Stimulated activated CD4-positive, alpha-beta T cell treated with anti-CD3 and anti-CD28 coated beads, TNF-alpha, amount 100 ng/mL, for 1 hour (primary cell): ENCODE data around the gene PLTP.
"Not testable (repeated sequence)": the region's sequence is repeated elsewhere in the genome, so short reads cannot be mapped to it uniquely, and the experiment has no call there.

Experiments
- DNase-seq, 3 donors: peaks; one replicate each; pipeline ENCODE4 v3.0.0-alpha.2; 2020; ENCODE audit warnings: low read depth in 3 of 3, low spot score in 1 of 3

PLTP gene, protein sequence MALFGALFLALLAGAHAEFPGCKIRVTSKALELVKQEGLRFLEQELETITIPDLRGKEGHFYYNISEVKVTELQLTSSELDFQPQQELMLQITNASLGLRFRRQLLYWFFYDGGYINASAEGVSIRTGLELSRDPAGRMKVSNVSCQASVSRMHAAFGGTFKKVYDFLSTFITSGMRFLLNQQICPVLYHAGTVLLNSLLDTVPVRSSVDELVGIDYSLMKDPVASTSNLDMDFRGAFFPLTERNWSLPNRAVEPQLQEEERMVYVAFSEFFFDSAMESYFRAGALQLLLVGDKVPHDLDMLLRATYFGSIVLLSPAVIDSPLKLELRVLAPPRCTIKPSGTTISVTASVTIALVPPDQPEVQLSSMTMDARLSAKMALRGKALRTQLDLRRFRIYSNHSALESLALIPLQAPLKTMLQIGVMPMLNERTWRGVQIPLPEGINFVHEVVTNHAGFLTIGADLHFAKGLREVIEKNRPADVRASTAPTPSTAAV

GRCh38 chr20:45911486-45912343, at the start of gene PLTP:
Gene PLTP, minus strand, starts transcription at chr20:45912155. Its CDS starts 703 bp downstream, at chr20:45911452.
- no peak for DNase-seq

DNA sequence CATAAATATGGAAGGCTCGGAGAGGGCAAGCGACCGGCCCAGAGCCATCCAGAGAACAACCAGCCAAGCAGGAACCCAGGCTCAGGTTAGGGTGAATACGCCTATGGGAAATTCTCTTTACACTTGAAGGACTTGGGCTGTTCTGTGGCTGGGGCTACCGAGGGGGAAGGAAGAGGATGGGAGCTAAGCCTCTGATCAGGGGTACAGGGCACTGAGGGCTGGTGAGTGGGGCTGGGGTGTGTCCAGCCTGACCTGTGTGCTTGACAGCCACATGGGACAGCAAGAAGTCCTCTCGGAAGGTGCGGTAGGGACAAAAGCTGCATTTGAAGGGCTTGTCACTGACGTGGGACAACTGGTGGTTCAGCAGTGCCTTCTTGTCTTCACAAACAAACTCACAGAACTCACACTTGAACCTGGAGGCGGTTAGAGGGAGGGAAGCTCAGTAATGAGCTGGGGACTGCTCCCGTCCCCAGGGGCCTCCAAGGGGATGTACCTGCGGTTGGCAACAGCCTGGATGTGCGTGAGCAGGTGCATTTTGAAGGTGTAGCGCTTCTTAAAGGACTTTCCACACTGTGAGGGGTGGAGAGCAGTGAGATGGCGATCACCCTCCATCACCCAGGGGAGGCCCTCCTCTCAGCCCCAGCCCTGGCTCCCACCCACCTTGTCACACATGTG, 48.1 kb upstream of the PLTP start:
- no peak for DNase-seq

- DNase-seq, result no peak
Measured at GRCh38 chr20:45959126-45959525, 47.2 kb upstream of the PLTP start.

- no peak for DNase-seq
Measured at GRCh38 chr20:45958593-45958992, 46.6 kb upstream of the PLTP start.

DNA sequence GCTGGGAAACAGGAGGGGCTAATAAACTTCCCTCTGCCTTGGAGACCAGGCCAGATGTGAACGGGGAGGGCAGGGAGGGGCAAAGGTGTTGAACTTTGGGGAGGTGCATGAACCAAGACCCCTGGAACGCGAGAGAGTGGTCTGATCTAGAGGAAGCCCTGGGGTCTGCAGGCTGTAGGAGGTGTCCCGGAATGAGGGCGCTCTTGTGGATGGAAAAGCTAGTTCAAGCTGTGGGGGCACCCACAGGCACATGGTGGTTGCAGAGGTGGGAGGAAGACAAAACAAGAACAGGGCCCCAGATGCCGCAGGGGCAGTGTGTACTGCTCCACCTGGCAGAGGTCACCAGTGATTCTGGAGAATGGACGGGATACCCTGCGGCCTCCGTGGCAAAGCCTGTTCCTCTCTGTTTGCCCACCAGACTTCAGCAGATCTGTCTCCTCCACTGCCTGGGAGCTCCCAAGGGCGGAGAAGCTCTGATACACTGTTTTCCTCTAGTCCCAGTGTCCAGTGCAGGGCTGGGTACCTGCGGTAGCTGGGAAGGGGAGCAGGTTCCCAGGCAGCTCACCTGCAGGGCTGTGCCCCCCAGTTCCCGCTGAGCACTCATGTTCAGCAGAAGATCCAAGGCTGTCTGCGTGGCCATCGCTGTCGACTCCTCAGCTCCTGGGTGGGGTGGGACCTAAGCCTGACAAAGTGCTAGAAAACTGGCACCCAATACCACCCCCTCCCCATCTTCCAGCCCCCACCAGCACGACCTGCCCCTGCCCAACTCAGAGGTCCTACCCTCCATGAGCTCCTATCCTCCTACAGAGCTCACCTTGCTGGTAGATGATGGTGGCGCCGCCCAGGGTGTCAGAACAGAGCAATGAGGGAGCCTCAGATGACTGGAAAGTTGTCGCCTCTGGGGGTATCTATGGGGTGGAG, 45.3 kb upstream of the PLTP start:
- no peak for DNase-seq

DNA sequence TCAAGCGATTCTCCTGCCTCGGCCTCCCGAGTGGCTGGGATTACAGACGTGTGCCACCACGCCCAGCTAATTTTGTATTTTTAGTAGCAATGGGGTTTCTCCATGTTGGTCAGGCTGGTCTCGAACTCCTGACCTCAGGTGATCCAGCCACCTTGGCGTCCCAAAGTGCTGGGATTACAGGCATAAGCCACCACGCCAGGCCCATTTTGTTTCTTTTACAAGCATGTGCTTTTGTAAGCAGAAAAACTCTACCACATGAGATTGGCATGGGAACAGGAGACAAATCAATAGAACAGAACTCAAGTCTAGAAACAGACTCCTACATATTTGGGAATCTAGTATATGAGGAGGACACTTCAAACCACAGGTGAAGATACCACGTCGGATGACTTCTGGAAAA, 44.4 kb upstream of the PLTP start:
- DNase-seq, result not testable (repeated sequence)

DNA sequence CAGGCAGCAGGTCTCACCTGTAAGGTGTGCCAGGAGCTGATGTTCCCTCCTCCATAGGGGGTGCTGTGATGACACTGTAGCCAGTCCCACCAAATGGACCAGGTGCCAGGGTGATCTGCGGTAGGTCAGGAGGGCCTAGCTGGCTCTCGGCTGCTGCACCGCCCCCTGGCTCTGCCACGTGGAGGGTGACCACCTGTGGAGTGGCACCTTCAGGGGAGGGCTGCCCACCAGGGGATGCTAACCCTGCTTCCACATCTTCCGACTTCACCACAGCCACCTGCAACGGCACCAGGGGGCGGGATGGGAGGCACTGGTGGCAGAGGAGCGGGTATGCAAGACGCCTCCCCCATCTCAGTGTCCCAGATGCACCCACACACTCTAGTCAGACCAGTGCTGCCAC, 41.7 kb upstream of the PLTP start:
- no peak for DNase-seq

DNA sequence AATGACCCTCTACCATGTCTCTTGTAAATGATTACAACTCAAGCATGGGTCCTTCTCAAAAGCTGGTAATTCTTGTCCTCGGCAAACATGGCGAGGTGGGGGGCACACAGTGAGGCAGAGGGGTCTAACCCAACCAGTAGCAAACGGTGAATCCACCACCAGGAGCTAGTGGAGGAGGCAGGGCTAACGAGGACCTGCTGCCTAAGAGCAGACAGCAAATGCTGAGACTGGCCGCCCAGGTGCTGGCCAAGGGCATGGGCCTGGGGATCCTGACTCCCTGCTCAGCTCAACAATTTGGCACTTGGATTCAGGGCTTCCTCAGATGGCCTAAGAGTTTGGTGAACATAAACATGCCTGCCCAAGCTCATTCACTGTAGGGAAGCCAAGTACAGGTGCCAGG, 40.9 kb upstream of the PLTP start:
- DNase-seq, result no peak

DNA sequence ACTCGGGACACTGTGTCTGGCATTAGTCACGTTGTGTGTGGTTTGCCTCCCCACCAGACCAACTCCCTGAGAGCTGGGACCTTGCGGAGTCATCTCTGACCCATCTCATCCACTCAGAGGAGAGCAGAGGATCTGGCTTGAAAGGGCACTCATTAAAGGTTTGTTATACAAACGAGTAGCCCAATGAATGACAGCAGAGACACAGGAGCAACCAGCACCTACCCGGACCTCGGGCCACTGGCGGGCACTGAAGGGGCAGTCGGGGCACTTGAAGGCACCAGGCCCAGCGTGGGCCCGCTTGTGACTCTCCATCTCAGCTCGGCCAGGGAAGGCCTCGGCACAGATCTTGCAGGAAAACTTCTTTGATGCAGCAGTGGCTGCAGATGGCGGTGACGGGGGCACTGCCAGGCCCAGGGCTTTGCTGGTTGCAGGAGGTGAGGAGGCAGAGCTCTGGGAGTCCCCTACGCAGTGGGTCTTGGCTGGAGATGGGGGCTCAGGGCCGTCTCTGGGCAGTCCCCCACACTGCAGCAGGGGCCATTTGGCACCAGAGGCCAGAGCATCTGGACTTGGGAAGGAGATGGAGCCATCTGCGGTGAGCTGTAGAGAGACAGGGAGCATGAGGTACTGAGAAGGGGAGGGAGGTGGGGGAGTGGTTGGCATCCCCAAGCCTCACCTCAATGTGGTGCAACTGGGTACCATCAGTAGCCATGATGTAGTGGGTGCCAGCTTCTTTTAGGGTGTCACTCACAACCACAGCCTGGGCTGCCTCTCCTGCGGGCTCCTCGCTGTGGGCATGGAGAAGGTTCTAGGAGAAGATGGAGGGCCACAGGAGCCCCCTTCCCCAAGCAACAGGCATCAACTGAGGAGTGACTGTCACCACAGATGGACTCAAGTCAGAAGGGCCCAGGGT, 40.2 kb upstream of the PLTP start:
- no peak for DNase-seq

DNA sequence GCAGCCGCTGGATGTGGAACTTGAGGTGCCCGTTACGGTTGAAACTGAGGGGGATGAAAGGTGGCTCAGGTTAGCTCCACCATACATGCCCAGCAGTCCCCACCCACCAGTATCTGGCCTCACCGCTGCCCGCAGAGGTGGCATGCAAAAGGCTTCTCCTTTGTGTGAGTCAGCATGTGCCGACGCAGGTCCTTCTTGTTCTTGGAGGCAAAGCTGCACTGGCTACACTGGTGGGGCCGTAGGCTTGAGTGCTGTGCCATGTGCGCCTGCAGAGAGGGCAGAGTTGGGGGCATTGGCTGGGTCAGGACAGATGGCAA, 38.3 kb upstream of the PLTP start:
- no peak for DNase-seq

DNA sequence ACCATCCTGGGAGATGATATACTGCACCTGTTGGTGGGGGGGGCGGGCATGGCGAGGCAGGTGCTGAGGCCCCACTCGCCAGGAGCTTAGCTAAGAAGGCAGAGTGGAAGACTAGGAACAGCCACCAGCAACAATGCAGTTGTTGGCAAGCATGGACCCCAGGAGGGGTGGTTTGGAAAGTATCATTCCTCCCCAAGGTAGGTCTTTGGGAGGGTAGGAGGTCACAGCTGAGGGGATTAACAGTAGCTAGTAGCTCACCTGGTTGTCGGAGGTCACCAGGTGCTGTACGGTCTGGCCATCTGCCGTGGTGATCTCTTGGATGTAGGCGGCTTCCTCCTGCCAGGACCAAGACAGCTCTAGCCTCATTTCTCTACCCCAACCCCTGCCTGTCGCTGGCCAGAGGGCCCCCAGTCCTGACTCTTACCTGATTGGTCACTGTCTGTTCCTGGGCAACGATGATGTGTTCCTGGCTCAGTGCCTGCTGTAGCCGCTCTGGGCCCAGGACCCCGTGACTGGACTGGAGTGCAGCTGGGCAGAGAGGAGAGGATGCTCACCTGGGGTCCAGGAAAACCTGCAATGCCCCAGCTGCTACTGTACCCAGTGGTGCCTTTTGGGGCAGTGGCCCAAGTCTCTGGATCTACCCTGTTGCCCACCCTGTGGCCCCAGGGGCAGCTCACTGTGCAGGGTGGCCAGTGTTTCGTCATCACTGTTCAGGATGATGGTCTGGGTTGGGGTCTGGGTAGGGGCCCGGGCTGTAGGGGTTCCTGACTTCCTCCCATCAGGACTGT, 37.8 kb upstream of the PLTP start:
- DNase-seq, result no peak

GRCh38 chr20:45948742-45949541, 37.0 kb upstream of the PLTP start:
- DNase-seq, result no peak

GRCh38 chr20:45948261-45948733, 36.3 kb upstream of the PLTP start:
- DNase-seq, result no peak

DNA sequence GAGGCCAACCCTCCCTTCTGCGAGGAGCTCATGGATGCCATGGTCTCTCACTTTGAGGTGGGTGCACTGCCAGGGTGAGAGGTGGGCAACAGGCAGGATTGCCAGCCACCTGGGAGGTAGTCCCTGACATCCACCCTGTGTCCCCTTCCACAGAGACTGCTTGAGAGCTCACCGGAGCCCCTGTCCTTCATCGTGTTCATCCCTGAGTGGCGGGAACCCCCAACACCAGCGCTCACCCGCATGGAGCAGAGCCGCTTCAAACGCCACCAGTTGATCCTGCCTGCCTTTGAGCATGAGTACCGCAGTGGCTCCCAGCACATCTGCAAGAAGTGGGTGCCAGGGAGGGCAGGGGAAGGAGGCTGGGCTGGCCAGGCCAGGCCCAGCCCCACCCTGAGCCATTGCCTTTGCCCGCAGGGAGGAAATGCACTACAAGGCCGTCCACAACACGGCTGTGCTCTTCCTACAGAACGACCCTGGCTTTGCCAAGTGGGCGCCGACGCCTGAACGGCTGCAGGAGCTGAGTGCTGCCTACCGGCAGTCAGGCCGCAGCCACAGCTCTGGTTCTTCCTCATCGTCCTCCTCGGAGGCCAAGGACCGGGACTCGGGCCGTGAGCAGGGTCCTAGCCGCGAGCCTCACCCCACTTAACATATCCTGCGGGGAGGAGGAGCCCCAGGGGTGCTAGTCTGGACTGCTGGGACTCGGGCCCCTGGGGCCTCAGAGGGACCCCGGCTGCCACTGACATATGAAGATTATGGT, 35.3 kb upstream of the PLTP start:
- DNase-seq, result no peak

DNA sequence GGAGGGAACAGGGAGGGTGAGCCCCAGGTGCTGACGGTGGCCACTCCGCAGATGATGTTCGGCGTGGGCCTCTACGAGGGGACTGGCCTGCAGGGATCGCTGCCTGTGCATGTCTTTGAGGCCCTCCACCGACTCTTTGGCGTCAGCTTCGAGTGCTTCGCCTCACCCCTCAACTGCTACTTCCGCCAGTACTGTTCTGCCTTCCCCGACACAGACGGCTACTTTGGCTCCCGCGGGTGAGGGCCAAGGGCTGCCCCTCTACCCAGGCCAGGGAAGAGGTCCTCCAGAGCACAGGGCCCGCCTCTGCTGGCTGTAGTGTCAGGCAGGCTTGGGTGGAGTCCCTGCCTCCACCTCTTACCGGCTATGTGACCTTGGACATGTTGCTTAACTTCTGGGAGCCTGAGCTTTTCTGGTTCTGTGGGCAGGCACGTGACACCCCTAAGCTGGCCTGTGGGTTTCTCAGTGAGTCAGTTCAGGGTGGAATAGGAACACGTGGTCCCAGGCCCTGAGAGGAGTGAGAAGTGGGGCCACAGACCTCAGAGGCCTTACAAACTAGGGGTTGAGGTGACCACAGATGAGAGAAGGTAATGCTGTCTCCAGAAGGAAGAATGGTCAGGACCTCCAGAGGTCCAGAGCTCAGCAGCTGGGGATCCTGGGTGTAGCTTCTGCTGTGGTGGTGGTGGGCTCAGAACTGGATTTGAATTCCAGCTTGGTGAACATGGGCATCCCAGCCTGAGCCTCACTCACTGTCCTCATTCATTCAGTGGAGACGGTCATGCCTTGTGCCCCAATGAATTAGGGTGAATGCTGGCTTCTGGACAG, 34.4 kb upstream of the PLTP start:
- DNase-seq, result no peak

GRCh38 chr20:45945678-45946148, 33.8 kb upstream of the PLTP start:
- DNase-seq, result no peak
